ENCODE measurements around the gene ADK. TPM values are rescaled to one million over a fixed set of nuclear protein-coding genes. Genes with fewer than 3 reads are reported as not detected.

The ADK gene
- total RNA-seq, 1 experiment from 2014 or later: 26.8 TPM

GRCh38 chr10:74486659-74487058 is 335.6 kb downstream of the ADK start:
- no peak for TF ChIP-seq CTCF (conservative IDR thresholded peaks at IDR 0.05)
- Mint-ChIP-seq H3K36me3 (ENCODE audit: insufficient read depth in 1 of 3, low read depth in 3 of 3) (peaks cover 3 to 20% (median 11%) of the 10 kb centered on the region in 3 experiments; a peak in 6 of 7 replicates), H3K27ac (no peak overlapping the region), H3K9me3 (peaks cover 9 to 10% of the 10 kb centered on the region in 2 experiments; a peak in 4 of 5 replicates), H3K27me3 (ENCODE audit: low read depth) (no peaks in the 10 kb centered on the region), H3K4me1 (0 out of 4 replicates have a peak, but pooled peaks cover 0 to 2% of the 10 kb centered on the region in 2 experiments), H3K4me3 (no peak overlapping the region)
- no peaks in the 10 kb centered on the region for H3K79me1 ChIP-seq (ENCODE audit: insufficient read depth, low read depth, low read length, poor library complexity, severe bottlenecking)
- no peak overlapping the region for H4K8ac ChIP-seq (replicated peaks; ENCODE audit: insufficient read length, low read depth, low read length)
- no peaks in the 10 kb centered on the region for H3K79me2 ChIP-seq (ENCODE audit: insufficient read depth, low read length)
- H2BK20ac ChIP-seq (ENCODE audit: low read depth, low read length, poor library complexity, severe bottlenecking): no peak overlapping the region
- no peak overlapping the region for H3K14ac ChIP-seq (ENCODE audit: insufficient read depth, low read length)
- no peak overlapping the region for H3K27ac ChIP-seq (ENCODE audit: insufficient read length, low read depth, low read length)
- H2BK15ac ChIP-seq (ENCODE audit: low read depth, low read length): no peak overlapping the region
- H4K20me1 ChIP-seq (ENCODE audit: control insufficient read depth, insufficient read depth, insufficient read length): no peaks in the 10 kb centered on the region
- H2AFZ ChIP-seq (ENCODE audit: low read length): no peak overlapping the region
- no peak overlapping the region for H2BK12ac ChIP-seq (ENCODE audit: insufficient read length, low read depth, low read length)
- H3K27me3 ChIP-seq (ENCODE audit: insufficient read depth, low read length): no peaks in the 10 kb centered on the region
- no peak overlapping the region for H3K56ac ChIP-seq (ENCODE audit: insufficient read length, low read depth, low read length)
- DNase-seq: no peak
- no peak overlapping the region for H2BK120ac ChIP-seq (ENCODE audit: low read depth, low read length, poor library complexity, severe bottlenecking)
- H3K4ac ChIP-seq (ENCODE audit: low read depth, low read length): no peak overlapping the region
- no peak overlapping the region for H2BK5ac ChIP-seq (ENCODE audit: insufficient read length, low read length)
- no peak overlapping the region for H3K23ac ChIP-seq (ENCODE audit: insufficient read length, low read depth, low read length)
- no peak overlapping the region for H3K9ac ChIP-seq (ENCODE audit: extremely low read depth, insufficient read length, low read length)
- H2AK5ac ChIP-seq (ENCODE audit: insufficient read length, low read length): no peak overlapping the region
- no peaks in the 10 kb centered on the region for H3K4me1 ChIP-seq (ENCODE audit: insufficient read depth, low read length)
- H3K18ac ChIP-seq (ENCODE audit: insufficient read length, low read depth, low read length): no peak overlapping the region
- H3K4me2 ChIP-seq (ENCODE audit: insufficient read depth, insufficient read length, low read length): no peak overlapping the region
- H4K91ac ChIP-seq (ENCODE audit: insufficient read length, low read depth, low read length): no peak overlapping the region
- no peak overlapping the region for H3T11ph ChIP-seq (ENCODE audit: low read length)
- no peak overlapping the region for H4K5ac ChIP-seq (ENCODE audit: insufficient read length, low read depth, low read length)
- H3K23me2 ChIP-seq (ENCODE audit: insufficient read length, low read depth, low read length, poor library complexity, severe bottlenecking): no peaks in the 10 kb centered on the region
- WGBS (ENCODE audit: extremely low coverage, insufficient read length, low lambda C conversion rate): no CpG with 5 or more reads among the region's 1 CpG
- no peaks in the 10 kb centered on the region for H3K9me3 ChIP-seq (ENCODE audit: control insufficient read depth, low read depth, low read length)
